HG02970 (cell line): ENCODE results near the gene FHIT.

Experiments
- ATAC-seq: cut with Tn5 transposase; IDR thresholded peaks from one replicate; pipeline ENCODE4 v1.9.1; 2021; ENCODE audit warnings: mild to moderate bottlenecking, moderate library complexity, moderate number of reproducible peaks; ENCODE audit not compliant: unreplicated experiment, low FRiP score

The FHIT gene

GRCh38 chr3:60792249-60792852 is 458.9 kb downstream of the FHIT start:
- ATAC-seq, result no peak

GRCh38 chr3:60788185-60788584 is 463.1 kb downstream of the FHIT start:
- ATAC-seq, result no peak

- no peak for ATAC-seq
These were observed 469.3 kb downstream of the FHIT start for GRCh38 chr3:60781935-60782334.

DNA sequence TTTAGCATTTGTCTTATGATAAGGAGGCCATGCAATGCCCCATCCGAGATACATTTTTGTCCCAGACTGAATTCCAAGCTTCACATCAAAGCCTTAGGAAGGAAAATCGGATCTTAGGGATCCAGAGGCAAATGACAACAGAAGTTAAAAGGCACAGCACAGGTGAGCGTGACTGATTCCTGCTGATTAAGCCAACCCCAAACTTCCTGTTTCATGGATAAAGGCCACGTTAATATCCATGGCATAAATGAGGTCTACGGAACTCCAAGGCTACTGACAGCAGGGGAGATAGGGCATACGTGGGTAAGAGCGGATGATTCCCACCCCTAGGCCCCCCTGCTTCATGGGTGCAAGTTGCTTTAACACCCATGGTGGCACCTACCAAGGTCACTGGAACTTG is 471.6 kb downstream of the FHIT start:
- ATAC-seq, result no peak

- ATAC-seq, result no peak
These were observed 475.3 kb downstream of the FHIT start for GRCh38 chr3:60775985-60776384.

- no peak for ATAC-seq
These were observed 476.6 kb downstream of the FHIT start for GRCh38 chr3:60774617-60775016.

DNA sequence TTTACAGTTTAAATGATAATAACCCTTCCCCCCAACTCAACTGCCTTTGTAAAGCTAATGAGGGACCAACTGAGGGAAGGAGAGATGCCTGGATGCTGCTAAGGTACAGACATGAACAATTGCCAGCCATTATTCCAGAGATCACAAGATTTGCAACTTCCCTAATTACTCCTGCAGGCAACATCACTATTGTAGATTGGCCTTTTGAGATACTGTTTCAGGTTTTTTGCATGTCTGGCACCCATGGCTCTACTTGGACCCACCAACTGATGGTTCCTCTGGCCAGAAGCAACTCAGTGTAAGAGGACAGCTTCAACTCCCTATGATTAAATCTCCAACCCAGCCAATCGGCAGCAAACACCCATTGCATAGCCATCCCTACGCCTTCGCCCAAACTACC is 478.7 kb downstream of the FHIT start:
- ATAC-seq, result no peak

GRCh38 chr3:60771766-60772165 is 479.5 kb downstream of the FHIT start:
- no peak for ATAC-seq

DNA sequence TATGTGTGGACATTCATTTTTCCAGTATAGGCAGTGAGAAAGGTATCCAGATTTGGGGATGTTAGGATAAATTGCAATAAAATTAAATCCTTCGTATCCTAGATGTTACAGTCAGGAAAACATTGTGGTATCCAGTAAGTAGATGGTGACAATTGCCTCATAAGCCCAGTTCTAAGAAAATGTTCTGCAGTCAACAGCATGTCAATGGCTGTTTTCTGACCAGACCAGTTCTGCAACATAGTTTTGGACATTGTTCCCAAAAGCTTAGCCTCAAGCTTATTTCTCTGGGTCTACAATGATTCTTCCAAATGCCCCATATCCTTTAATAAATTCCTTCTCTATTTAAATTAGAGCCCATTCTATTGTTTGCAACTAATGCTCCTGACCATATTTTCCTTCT is 480.7 kb downstream of the FHIT start:
- no peak for ATAC-seq

GRCh38 chr3:60767536-60767935 is 483.7 kb downstream of the FHIT start:
- no peak for ATAC-seq

GRCh38 chr3:60765776-60766175 is 485.5 kb downstream of the FHIT start:
- no peak for ATAC-seq

DNA sequence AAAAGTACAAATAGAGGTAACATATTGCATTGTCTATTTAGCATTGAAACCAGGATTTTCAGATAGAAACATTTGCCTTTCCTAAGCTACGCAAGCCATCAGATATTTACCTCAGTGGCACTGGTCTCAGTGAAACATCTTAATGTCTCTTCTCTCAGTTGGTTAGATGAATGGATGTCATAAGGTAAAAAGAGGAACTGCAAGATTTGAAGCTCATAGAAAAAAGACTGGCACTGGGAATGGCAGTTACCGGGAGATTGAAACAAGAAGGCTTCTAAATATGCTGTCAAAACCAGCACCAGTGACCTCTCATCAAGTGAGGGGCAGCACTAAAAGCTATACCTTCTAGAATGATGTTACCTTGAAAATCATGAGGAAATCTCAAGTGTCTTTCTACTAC is 486.4 kb downstream of the FHIT start:
- ATAC-seq, result no peak

- ATAC-seq, result no peak
These were observed 491.1 kb downstream of the FHIT start for GRCh38 chr3:60760145-60760544.

DNA sequence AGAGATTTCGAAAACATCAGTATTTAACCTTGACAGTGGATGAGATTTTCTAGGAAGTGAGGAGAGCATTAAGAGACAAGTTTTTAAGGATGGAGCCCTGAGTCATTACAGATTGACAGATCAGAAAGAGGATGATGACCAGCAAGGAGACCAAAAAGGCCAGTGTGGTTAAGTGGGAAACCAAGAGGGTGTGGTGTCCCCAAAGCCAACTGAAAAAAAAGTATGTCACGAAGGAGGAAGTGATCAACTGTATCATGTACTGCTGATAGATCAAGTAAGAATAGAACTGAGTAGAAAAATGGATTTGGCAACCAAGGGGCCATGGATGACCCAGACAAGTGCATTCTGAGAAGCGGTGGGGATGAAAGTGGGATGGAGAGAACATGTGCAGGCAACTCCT is 491.8 kb downstream of the FHIT start:
- ATAC-seq, result no peak

DNA sequence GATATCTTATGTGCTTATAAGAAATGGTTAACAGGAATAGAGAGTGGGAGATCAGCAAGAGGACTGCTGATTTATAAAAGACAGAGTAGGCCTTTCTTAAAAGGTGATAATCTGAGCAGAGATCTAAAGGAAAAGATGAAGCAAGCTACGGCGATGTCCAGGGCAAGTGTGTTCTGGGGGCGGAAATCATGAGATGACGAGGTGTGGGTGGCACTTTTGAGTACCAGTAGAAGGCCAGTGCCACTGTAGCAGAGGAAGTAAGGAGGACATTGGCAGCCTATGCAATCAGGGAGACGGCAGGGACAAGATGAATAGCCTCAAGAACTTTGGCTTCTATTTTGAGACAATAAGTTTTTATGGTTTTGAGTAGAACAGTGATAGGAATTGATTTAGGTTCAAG is 492.4 kb downstream of the FHIT start:
- no peak for ATAC-seq

DNA sequence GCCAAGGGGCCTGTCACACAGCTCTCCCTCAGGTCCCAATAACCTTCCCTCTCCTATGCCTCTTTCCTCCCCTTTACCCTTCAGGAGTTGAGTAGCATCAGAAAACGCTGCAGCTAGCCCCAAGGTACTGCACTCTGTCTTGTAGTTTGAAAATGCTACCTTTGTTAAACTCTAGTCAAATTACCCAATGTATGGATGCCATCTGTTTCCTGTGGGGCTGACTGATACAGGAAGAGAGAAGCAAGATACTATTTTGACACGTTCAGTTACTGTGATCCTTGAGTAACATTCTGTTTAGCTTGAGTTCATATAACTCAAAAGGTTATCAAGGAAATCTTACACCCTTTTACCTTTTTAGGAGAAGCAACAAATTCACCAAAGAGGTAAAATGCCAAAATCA is 493.1 kb downstream of the FHIT start:
- no peak for ATAC-seq

DNA sequence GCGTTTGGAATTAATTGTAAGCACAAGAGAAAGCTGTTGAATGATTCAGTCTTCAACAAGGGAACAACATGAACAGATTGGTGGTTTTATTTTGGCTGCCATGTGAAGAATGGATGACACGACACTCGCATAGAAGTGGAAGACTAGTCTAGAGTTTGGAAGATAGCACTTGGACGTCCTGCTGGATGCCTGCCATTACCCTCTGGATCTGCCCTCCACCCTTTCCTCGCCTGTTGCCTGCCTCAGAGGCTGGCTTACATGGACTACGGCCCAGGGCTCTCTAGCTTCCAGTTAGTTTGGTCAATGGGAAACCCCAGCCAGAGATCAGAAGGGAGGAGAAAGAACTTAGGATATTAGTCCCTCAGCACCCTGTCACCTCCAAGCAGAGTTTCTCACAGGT is 493.5 kb downstream of the FHIT start:
- ATAC-seq, result no peak

DNA sequence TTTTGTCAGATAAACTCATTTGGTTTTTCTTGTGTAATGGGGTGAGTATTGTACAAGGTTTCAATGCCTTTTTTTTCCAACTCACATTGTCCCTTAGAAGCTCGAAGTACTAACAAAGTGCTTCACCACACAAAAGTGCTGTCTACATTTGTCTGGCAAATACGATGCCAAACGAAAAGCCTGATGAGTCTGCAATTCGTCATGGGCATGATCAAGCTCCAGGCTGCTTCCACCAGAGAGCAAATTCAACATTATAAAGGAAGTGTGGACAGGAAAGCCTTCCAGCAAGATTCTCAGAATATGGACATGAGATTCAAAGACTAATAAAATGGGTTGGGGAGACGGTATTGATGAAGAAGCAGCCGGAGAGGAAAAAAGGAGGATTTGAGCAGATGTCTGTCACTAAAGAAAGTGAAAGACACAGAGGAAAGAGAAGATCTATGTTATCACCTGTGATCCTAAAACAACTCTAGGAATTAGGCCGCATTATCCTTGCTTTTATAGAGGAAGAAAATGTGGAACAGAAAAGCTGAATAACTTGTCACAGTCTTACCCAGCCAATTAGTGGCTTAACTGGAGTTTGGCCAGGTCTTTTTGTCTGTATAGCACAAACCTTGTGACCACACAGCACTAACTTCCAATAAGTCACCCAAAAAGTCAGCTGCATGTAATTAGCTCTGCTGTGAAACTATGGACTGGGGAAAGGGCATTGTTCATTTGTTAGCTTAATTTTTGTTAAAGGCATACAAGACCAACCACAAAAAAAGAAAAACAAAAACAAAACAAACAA is 494.8 kb downstream of the FHIT start:
- ATAC-seq, result no peak

DNA sequence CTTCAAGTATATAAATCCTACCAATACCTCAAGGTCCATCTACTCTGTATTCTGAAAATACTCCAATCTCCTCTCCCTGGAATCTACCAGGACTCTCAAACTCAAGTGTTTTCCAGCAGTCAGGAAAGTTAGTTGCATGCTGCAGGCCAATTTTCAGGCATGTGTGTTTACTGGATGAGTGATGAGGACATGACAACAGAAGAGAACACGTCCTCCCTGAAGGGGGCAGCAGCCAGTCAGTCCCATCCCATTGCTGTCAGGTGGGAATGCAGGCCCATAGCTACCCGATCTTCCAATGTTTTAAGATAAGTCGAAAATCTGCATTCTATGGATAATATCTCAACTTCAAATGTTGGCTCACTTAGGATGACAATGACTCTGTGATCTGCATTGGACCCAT is 496.2 kb downstream of the FHIT start:
- ATAC-seq, result no peak

- ATAC-seq, result no peak
These were observed 496.6 kb downstream of the FHIT start for GRCh38 chr3:60754617-60755016.

DNA sequence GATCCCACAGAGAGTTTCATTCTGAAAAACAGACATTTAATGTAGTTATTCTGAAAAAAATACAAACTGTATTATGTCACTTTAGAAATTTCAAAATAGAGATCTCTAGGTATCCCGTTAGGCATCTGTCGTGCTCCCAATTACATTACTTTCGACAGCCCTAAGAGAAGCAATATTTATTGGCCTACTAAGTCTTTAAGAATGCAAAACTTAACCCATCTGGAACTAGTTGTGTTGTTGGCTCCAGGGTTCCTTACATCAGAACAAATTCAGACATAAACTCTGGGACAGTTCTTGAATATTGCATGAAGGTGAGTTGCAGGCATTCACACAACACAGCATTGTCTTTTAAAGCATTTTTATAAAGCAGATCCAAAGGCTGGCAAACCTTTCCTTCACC is 498.4 kb downstream of the FHIT start:
- ATAC-seq, result no peak

- no peak for ATAC-seq
These were observed 504.4 kb downstream of the FHIT start for GRCh38 chr3:60746695-60747416.
